Keratinocyte (primary cell): ENCODE results near the gene THOC6. TPM values are rescaled to one million over a fixed set of nuclear protein-coding genes. Genes with fewer than 3 reads are reported as not detected.

Experiments
- DNase-seq: peaks from one replicate; pipeline ENCODE4 v3.0.0-alpha.2; 2011; ENCODE audit warnings: low read depth, missing footprints, low spot score
- FAIRE-seq: peaks from 2 replicates; lab custom pipeline; 2011; peaks lifted over from hg19 to GRCh38; lab: Jason Lieb, UNC
- H2AFZ ChIP-seq: 2 replicates; pipeline ENCODE4 v1.6.0; 2012; ENCODE audit warnings: low read length, control low read depth, inconsistent platforms; ENCODE audit not compliant: control insufficient read depth
- H3K27ac ChIP-seq: 2 replicates; pipeline ENCODE4 v1.5.1; 2011; ENCODE audit warnings: low read length; ENCODE audit not compliant: control insufficient read depth, insufficient read depth
- H3K27me3 ChIP-seq: 3 replicates; pipeline ENCODE4 v1.6.0; 2011; ENCODE audit warnings: low read length; ENCODE audit not compliant: control insufficient read depth, insufficient read depth; ENCODE audit errors: extremely low read depth
- H3K36me3 ChIP-seq, 2 experiments: 2 replicates in 1 of 2; 3 replicates in 1 of 2; pipeline ENCODE4 v1.5.1; 2011; ENCODE audit warnings: low read length in 2 of 2, mild to moderate bottlenecking in 1 of 2; ENCODE audit not compliant: control insufficient read depth in 2 of 2, insufficient read depth in 2 of 2; ENCODE audit errors: extremely low read depth in 1 of 2
- H3K4me1 ChIP-seq: 3 replicates; pipeline ENCODE4 v1.5.1; 2011; ENCODE audit warnings: low read length; ENCODE audit not compliant: control insufficient read depth, insufficient read depth; ENCODE audit errors: extremely low read depth
- H3K4me2 ChIP-seq: 3 replicates; pipeline ENCODE4 v1.6.0; 2011; ENCODE audit warnings: low read depth, low read length; ENCODE audit not compliant: control insufficient read depth, insufficient read depth; ENCODE audit errors: extremely low read depth
- H3K4me3 ChIP-seq, 3 experiments: fragments of 200-600 bp in 1 of 3; sonication (generic) in 1 of 3; 2 replicates in 2 of 3; 3 replicates in 1 of 3; pipeline ENCODE4 v1.5.1; 2011 to 2016; ENCODE audit warnings: low read length in 3 of 3, mild to moderate bottlenecking in 3 of 3, control low read depth in 2 of 3, inconsistent platforms in 1 of 3, low read depth in 1 of 3, mixed read lengths in 1 of 3, mixed run types in 1 of 3, moderate library complexity in 1 of 3; ENCODE audit not compliant: control insufficient read depth in 2 of 3, insufficient read depth in 2 of 3; ENCODE audit errors: extremely low read depth in 1 of 3
- H3K79me2 ChIP-seq: 2 replicates; pipeline ENCODE4 v1.6.0; 2012; ENCODE audit warnings: low read length; ENCODE audit not compliant: control insufficient read depth, insufficient read depth
- H3K9ac ChIP-seq: 3 replicates; pipeline ENCODE4 v1.6.0; 2011; ENCODE audit warnings: low read length; ENCODE audit not compliant: control insufficient read depth, insufficient read depth; ENCODE audit errors: extremely low read depth
- H3K9me1 ChIP-seq: 3 replicates; pipeline ENCODE4 v1.6.0; 2011; ENCODE audit warnings: low read length; ENCODE audit not compliant: control insufficient read depth, insufficient read depth; ENCODE audit errors: extremely low read depth
- H3K9me3 ChIP-seq: 2 replicates; pipeline ENCODE4 v1.5.1; 2012; ENCODE audit warnings: low read depth, low read length; ENCODE audit not compliant: control insufficient read depth
- H4K20me1 ChIP-seq: 3 replicates; pipeline ENCODE4 v1.6.0; 2011; ENCODE audit warnings: low read length; ENCODE audit not compliant: control insufficient read depth, insufficient read depth; ENCODE audit errors: extremely low read depth
- EZH2 ChIP-seq: IDR thresholded peaks from one replicate; pipeline ENCODE4 v1.6.1; 2012; ENCODE audit warnings: inconsistent platforms, mild to moderate bottlenecking, low read length, moderate library complexity
- dilution Hi-C: fragments of 300-500 bp; cut with MboI; formaldehyde crosslinking; loops from one replicate; pipeline ENCODE4 v1.7.0; 2020; ENCODE audit warnings: low sequenced_read_pairs; ENCODE audit not compliant: extremely low pct_ligation_motif_present
- polyA plus RNA-seq, 5 experiments: library from polyadenylated mRNA; depleted of rRNA in 3 of 5; stranded (reverse) in 3 of 5; stranded (forward) in 1 of 5; unstranded in 1 of 5; fragments of >200 nt; gene quantifications; 1 replicate in 1 of 5; 2 replicates in 3 of 5; 3 replicates in 1 of 5; pipeline versions ENCODE4 v1.2.1 to v1.2.3, GENCODE V29; 2011 to 2012; ENCODE audit warnings: missing spikeins in 2 of 5, low read depth in 1 of 5, low replicate concordance in 1 of 5
- TF ChIP-seq, protein P1 (sequence below), 3 experiments: IDR thresholded peaks in 1 of 3; conservative IDR thresholded peaks in 1 of 3; optimal IDR thresholded peaks in 1 of 3; 2 replicates in 2 of 3; 3 replicates in 1 of 3; pipeline versions ENCODE3 to v1.5.1; 2011; ENCODE audit warnings: low read length in 3 of 3, mild to moderate bottlenecking in 3 of 3, moderate library complexity in 2 of 3, control low read depth in 1 of 3, inconsistent platforms in 1 of 3; ENCODE audit not compliant: insufficient read depth in 2 of 3; ENCODE audit errors: extremely low read depth in 1 of 3

Gene THOC6
- polyA plus RNA-seq, 1 donor (not counting 4 experiments of a cell fraction or from before 2014, with no cell fraction given) = 10.3 TPM

DNA sequence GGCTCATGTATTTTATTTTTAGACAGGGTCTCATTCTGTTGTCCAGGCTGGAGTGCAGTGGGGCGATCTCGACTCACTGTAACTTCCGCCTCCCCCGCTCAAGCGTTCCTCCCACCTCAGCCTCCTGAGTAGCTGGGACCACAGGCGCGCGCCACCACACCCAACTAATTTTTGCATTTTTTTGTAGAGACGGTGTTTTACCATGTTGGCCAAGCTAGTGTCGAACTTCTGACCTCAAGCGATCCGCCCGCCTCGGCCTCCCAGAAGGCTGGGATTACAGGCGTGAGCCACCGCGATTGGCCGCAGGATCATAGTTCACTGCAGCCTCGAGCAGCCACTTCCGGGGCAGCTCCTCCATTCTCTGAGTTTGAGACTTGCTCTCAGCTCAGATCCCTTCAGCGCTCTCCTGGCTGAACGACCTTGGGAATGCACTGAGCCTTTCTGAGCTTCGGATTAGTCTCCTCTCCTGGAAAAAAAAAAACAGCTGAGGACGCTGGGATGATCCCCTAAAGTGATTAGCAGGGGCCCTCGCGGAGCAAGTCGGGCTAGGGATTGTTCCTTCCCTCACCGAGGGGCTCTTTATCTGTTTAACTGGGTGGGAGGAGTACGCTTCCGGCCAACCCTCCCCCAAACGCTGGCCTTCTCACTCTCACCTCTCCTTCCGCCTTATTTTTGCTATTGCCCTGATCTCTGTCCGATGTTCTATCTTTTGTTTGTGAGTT lies 42.5 kb upstream of the THOC6 start:
- Histone ChIP-seq H3K9me3 (no peaks in the 10 kb centered on the region), H3K79me2 (peaks cover 17% of the 10 kb centered on the region), H3K36me3 (no peaks in the 10 kb centered on the region), H3K4me1 (peaks cover 30% of the 10 kb centered on the region), H4K20me1 (no peaks in the 10 kb centered on the region), H2AFZ (no peak overlapping the region), H3K9me1 (no peaks in the 10 kb centered on the region), H3K27me3 (no peaks in the 10 kb centered on the region), H3K4me3 (no peak overlapping the region), H3K4me2 (peak overlapping the region; percentile 86), H3K27ac (no peak overlapping the region), H3K9ac (no peak overlapping the region)
- dilution Hi-C loops = no loop called here
- FAIRE-seq (no peak), DNase-seq (no peak)
- TF ChIP-seq, protein P1, sequence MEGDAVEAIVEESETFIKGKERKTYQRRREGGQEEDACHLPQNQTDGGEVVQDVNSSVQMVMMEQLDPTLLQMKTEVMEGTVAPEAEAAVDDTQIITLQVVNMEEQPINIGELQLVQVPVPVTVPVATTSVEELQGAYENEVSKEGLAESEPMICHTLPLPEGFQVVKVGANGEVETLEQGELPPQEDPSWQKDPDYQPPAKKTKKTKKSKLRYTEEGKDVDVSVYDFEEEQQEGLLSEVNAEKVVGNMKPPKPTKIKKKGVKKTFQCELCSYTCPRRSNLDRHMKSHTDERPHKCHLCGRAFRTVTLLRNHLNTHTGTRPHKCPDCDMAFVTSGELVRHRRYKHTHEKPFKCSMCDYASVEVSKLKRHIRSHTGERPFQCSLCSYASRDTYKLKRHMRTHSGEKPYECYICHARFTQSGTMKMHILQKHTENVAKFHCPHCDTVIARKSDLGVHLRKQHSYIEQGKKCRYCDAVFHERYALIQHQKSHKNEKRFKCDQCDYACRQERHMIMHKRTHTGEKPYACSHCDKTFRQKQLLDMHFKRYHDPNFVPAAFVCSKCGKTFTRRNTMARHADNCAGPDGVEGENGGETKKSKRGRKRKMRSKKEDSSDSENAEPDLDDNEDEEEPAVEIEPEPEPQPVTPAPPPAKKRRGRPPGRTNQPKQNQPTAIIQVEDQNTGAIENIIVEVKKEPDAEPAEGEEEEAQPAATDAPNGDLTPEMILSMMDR (optimal IDR thresholded peaks at IDR 0.05 in 1 of 3, IDR thresholded peaks at IDR 0.05 in 1 of 3, conservative IDR thresholded peaks at IDR 0.05 in 1 of 3; ENCODE audit: extremely low read depth in 1 of 3, insufficient read depth in 2 of 3, low read length in 3 of 3) = no peak
- TF ChIP-seq EZH2 = no peak

DNA sequence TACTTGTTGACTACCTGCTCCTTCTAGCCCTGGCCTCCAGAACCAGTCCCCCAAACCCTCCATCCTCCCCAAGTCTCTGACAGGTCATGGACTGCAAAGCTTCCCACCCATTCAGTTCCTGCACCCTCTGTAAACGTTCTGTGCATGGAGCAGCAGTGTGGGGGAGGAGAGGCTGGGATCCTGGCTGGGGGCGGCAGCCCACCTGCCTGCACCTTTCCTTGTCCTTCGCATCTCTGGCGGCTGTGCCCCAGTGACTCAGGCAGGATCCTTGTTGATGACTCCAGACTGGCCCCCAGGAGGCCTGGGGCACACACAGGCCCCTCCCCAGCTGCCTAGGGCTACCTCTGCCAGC lies 42.0 kb upstream of the THOC6 start:
- H3K9me3 ChIP-seq = no peaks in the 10 kb centered on the region
- H3K9me1 ChIP-seq = no peaks in the 10 kb centered on the region
- no peak overlapping the region for H3K4me3 ChIP-seq
- FAIRE-seq = no peak
- no peak overlapping the region for H3K4me2 ChIP-seq
- H4K20me1 ChIP-seq = no peaks in the 10 kb centered on the region
- H3K36me3 ChIP-seq = no peaks in the 10 kb centered on the region
- dilution Hi-C loops = no loop called here
- peaks cover 17% of the 10 kb centered on the region for H3K79me2 ChIP-seq
- H2AFZ ChIP-seq = no peak overlapping the region
- TF ChIP-seq EZH2 = no peak
- TF ChIP-seq, protein P1 (optimal IDR thresholded peaks at IDR 0.05 in 1 of 3, IDR thresholded peaks at IDR 0.05 in 1 of 3, conservative IDR thresholded peaks at IDR 0.05 in 1 of 3; ENCODE audit: extremely low read depth in 1 of 3, insufficient read depth in 2 of 3, low read length in 3 of 3) = no peak
- H3K27me3 ChIP-seq = no peaks in the 10 kb centered on the region
- H3K4me1 ChIP-seq = peaks cover 31% of the 10 kb centered on the region
- H3K9ac ChIP-seq = no peak overlapping the region
- DNase-seq = no peak
- no peak overlapping the region for H3K27ac ChIP-seq
